K562 (cell line): Measurements from ENCODE around the gene SMCHD1. TPM values are rescaled to one million over a fixed set of nuclear protein-coding genes. Genes with fewer than 3 reads are reported as not detected.

Source experiments
- BRCA1 ChIP-seq, 2 experiments: fragments of 450-650 bp in 1 of 2; sonication (generic) in 1 of 2; formaldehyde crosslinking in 1 of 2; IDR thresholded peaks; 2 replicates each; pipeline versions ENCODE4 v1.5.0 to v1.6.1; 2017 to 2020; ENCODE audit warnings: mild to moderate bottlenecking in 1 of 2, missing genetic modification reagents in 1 of 2
- E2F1 ChIP-seq: sonication (generic); formaldehyde crosslinking; IDR thresholded peaks from 2 replicates; pipeline ENCODE4 v1.8.1; 2023; ENCODE audit warnings: mild to moderate bottlenecking, missing genetic modification reagents, moderate library complexity
- ETS2 ChIP-seq: IDR thresholded peaks from 2 replicates; pipeline ENCODE4 v1.6.1; 2016; ENCODE audit warnings: borderline replicate concordance, missing genetic modification characterization, mild to moderate bottlenecking, moderate library complexity, missing compliant biosample characterization; ENCODE audit not compliant: poor library complexity, severe bottlenecking
- KAT7 ChIP-seq: sonication (generic); formaldehyde crosslinking; IDR thresholded peaks from 2 replicates; pipeline ENCODE4 v1.8.0; 2022; ENCODE audit warnings: missing genetic modification reagents, mild to moderate bottlenecking, borderline replicate concordance
- KDM4B ChIP-seq, 2 experiments: fragments of 450-650 bp in 1 of 2; sonication (generic) in 1 of 2; IDR thresholded peaks; 2 replicates each; pipeline ENCODE4 v1.6.1; 2016 to 2017; ENCODE audit warnings: borderline replicate concordance in 2 of 2, antibody characterized with exemption in 1 of 2, low read depth in 1 of 2, mild to moderate bottlenecking in 1 of 2
- KLF6 ChIP-seq: fragments of 250-450 bp; sonication (Bioruptor Pico); IDR thresholded peaks from 2 replicates; pipeline ENCODE4 v1.4.0; 2020; ENCODE audit warnings: mild to moderate bottlenecking, moderate library complexity, borderline replicate concordance
- RFX7 ChIP-seq: fragments of 250-450 bp; sonication (Bioruptor Pico); IDR thresholded peaks from 2 replicates; pipeline ENCODE4 v1.5.1; 2021; ENCODE audit warnings: mild to moderate bottlenecking
- SAP30 ChIP-seq: fragments of 200-600 bp; sonication (generic); IDR thresholded peaks from 2 replicates; pipeline ENCODE4 v1.6.1; 2012; ENCODE audit warnings: borderline replicate concordance, low read depth, mild to moderate bottlenecking, moderate library complexity, low read length, control low read depth, inconsistent platforms; ENCODE audit not compliant: insufficient read depth, poor library complexity, severe bottlenecking
- TAL1 ChIP-seq: fragments of 450-650 bp; IDR thresholded peaks from 2 replicates; pipeline ENCODE4 v1.6.1; 2016; ENCODE audit warnings: mild to moderate bottlenecking
- YBX1 ChIP-seq: fragments of 450-650 bp; IDR thresholded peaks from 2 replicates; pipeline ENCODE4 v1.7.1; 2016; ENCODE audit warnings: mild to moderate bottlenecking
- ZNF184 ChIP-seq: sonication (generic); formaldehyde crosslinking; IDR thresholded peaks from 2 replicates; pipeline ENCODE4 v1.5.0; 2020; ENCODE audit warnings: missing genetic modification reagents
- ZNF232 ChIP-seq: sonication (generic); formaldehyde crosslinking; IDR thresholded peaks from 2 replicates; pipeline ENCODE4 v1.8.0; 2022; ENCODE audit warnings: mild to moderate bottlenecking, missing genetic modification reagents
- ZNF354B ChIP-seq: fragments of 250-450 bp; sonication (Bioruptor Pico); IDR thresholded peaks from 2 replicates; pipeline ENCODE4 v1.4.0; 2020
- ZNF609 ChIP-seq: sonication (generic); formaldehyde crosslinking; IDR thresholded peaks from 2 replicates; pipeline ENCODE4 v1.8.1; 2023; ENCODE audit warnings: missing genetic modification reagents, mild to moderate bottlenecking, borderline replicate concordance
- polyA plus RNA-seq, 8 experiments: library from polyadenylated mRNA; depleted of rRNA in 4 of 8; stranded (reverse) in 5 of 8; unstranded in 3 of 8; fragments of >200 nt; fragmentation: Nextera tagmentation in 2 of 8; fragmentation: Illumina TruSeq in 1 of 8; extraction: Ambion mirVana in 2 of 8; extraction: Trizol in 1 of 8; gene quantifications; 2 replicates each; pipeline versions ENCODE4 v1.2.1 to v1.2.3, GENCODE V29; 2011 to 2014; ENCODE audit warnings: inconsistent platforms in 1 of 8, missing spikeins in 1 of 8
- total RNA-seq, 7 experiments: library from RNA; depleted of rRNA in 6 of 7; stranded (reverse); fragments of >200 nt in 6 of 7; fragmentation: Illumina TruSeq in 2 of 7; extraction: Trizol in 2 of 7; gene quantifications; 2 replicates each; pipeline versions ENCODE4 v1.2.1 to v1.2.3, GENCODE V29; 2011 to 2021; ENCODE audit warnings: low replicate concordance in 1 of 7
- TF ChIP-seq, protein P1 (sequence below): sonication (generic); formaldehyde crosslinking; IDR thresholded peaks from 2 replicates; pipeline ENCODE4 v1.8.0; 2023; ENCODE audit warnings: mild to moderate bottlenecking, missing genetic modification reagents
- TF ChIP-seq, protein P2 (sequence below): fragments of 250-450 bp; sonication (Bioruptor Pico); IDR thresholded peaks from 2 replicates; pipeline ENCODE4 v1.8.0; 2021; ENCODE audit warnings: borderline replicate concordance, mild to moderate bottlenecking, moderate library complexity; ENCODE audit not compliant: poor library complexity, severe bottlenecking

The SMCHD1 gene
- total and polyA plus RNA-seq, 9 of the 15 experiments (the other 6 are each of a cell fraction or from before 2014, with no cell fraction given) = 6.3 to 144 (median 72.7) TPM

DNA sequence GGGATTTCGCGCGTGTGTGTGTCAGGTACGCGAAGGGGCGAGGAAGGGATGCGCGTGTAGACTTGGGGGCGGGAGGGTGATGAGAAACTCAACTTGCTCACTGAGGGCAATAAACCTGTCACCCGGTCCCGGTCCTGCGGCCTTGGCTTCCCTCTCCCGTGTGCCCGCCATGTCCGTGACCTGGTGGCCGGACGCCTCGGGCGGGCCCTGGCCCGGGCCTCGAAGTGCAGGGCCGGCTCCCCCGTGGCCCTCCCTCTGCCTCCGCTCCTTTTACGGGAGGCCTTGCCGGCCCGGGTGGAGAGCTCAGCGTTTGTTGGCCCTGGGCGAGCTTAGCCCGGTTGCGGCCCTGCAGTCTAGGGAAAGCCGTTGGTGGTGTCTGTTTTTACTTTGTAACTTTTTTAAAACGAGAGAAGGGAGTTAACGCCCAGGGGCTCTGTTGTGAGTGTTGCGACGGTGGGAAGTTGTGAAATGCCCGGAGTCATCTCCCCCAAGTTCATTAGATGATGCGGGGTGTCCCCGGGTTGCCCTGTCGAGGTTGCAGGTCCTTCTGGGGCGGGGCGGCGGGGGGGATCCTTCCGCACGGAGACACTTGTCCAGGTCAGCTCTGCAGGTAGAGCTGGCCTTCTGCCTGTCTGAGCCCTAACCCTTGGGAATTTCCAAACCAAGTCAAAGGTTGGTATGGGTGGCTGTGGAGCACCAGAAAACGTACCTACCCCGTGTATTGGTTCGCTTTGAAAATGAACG is 883 bp downstream of the SMCHD1 start (continued):
- TF ChIP-seq ZNF609 (no peak), ETS2 (no peak), TAL1 (no peak), ZNF354B (CRISPR knock-in tag) (no peak), KAT7 (CRISPR knock-in tag) (peak; percentile 32; the same call in 1 of the 2 replicates), KLF6 (CRISPR knock-in tag) (no peak), BRCA1 (IDR thresholded peaks at IDR 0.05) (no peak), BRCA1 (CRISPR knock-in tag; IDR thresholded peaks at IDR 0.05) (no peak), ZNF232 (CRISPR knock-in tag) (peak; percentile 67; the same call in 1 of the 2 replicates), YBX1 (no peak), KDM4B (IDR thresholded peaks at IDR 0.05; ENCODE audit: borderline replicate concordance in 2 of 2, low read depth in 1 of 2) (no peak), ZNF184 (CRISPR knock-in tag) (0 out of 2 replicates have a peak, but pooled peaks have one; percentile 54), SAP30 (peak; percentile 33), RFX7 (CRISPR knock-in tag) (no peak), E2F1 (CRISPR knock-in tag) (no peak)
- TF ChIP-seq, protein P1, sequence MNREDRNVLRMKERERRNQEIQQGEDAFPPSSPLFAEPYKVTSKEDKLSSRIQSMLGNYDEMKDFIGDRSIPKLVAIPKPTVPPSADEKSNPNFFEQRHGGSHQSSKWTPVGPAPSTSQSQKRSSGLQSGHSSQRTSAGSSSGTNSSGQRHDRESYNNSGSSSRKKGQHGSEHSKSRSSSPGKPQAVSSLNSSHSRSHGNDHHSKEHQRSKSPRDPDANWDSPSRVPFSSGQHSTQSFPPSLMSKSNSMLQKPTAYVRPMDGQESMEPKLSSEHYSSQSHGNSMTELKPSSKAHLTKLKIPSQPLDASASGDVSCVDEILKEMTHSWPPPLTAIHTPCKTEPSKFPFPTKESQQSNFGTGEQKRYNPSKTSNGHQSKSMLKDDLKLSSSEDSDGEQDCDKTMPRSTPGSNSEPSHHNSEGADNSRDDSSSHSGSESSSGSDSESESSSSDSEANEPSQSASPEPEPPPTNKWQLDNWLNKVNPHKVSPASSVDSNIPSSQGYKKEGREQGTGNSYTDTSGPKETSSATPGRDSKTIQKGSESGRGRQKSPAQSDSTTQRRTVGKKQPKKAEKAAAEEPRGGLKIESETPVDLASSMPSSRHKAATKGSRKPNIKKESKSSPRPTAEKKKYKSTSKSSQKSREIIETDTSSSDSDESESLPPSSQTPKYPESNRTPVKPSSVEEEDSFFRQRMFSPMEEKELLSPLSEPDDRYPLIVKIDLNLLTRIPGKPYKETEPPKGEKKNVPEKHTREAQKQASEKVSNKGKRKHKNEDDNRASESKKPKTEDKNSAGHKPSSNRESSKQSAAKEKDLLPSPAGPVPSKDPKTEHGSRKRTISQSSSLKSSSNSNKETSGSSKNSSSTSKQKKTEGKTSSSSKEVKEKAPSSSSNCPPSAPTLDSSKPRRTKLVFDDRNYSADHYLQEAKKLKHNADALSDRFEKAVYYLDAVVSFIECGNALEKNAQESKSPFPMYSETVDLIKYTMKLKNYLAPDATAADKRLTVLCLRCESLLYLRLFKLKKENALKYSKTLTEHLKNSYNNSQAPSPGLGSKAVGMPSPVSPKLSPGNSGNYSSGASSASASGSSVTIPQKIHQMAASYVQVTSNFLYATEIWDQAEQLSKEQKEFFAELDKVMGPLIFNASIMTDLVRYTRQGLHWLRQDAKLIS (CRISPR knock-in tag) = peak; percentile 77
- TF ChIP-seq, protein P2, sequence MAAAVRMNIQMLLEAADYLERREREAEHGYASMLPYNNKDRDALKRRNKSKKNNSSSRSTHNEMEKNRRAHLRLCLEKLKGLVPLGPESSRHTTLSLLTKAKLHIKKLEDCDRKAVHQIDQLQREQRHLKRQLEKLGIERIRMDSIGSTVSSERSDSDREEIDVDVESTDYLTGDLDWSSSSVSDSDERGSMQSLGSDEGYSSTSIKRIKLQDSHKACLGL (CRISPR knock-in tag) = no peak
